HCT116 (cell line): Measurements from ENCODE around the gene CFD. TPM values are rescaled to one million over a fixed set of nuclear protein-coding genes. Genes with fewer than 3 reads are reported as not detected.

Source experiments
- ATAC-seq: fragments of 200-7000 bp; cut with Tn5 transposase; 2 replicates; pipeline ENCODE4 v1.9.1; 2020; ENCODE audit warnings: mild to moderate bottlenecking, moderate library complexity
- BruUV-seq: library from RNA; stranded (reverse); fragments of 400-500 nt; replicated peaks from 2 replicates; lab custom pipeline; 2021; lab: Mats Ljungman, UMichigan
- CTCF ChIA-PET: fragments of 300-600 bp; sonication (Branson Sonifier 250); formaldehyde crosslinking; loops from one replicate; lab custom pipeline; 2021; ENCODE audit warnings: antibody characterized with exemption; lab: Charles Lee
- POLR2A ChIA-PET: fragments of 300-600, 350-600 bp; sonication (Branson Sonifier 250); formaldehyde crosslinking; loops from one replicate; lab custom pipeline; 2021; ENCODE audit warnings: antibody characterized with exemption; lab: Charles Lee
- RAD21 ChIA-PET, 2 experiments: fragments of 300-600 bp; sonication (Branson Sonifier 250); formaldehyde crosslinking; loops; one replicate each; lab custom pipeline; 2023; ENCODE audit warnings: low total read pairs in 2 of 2; ENCODE audit not compliant: uncharacterized antibody in 2 of 2, unreplicated experiment in 2 of 2, low non-redundant PET in 1 of 2; lab: Charles Lee
- DNase-seq: peaks from one replicate; pipeline ENCODE4 v3.0.0-alpha.2; 2010; ENCODE audit warnings: low read depth, low spot score
- H2AFZ ChIP-seq: fragments of 200-600 bp; shearing (Covaris generic), sonication (generic); 2 replicates; pipeline ENCODE4 v1.6.1; 2017; ENCODE audit warnings: low read depth, mixed run types, mixed read lengths, antibody characterized with exemption, low read length; ENCODE audit not compliant: poor library complexity, severe bottlenecking
- H3K27ac ChIP-seq: 2 replicates; pipeline ENCODE4 v1.5.1; 2012; ENCODE audit warnings: low read depth, low read length
- H3K27me3 ChIP-seq: fragments of 200-600 bp; sonication (generic); 2 replicates; pipeline ENCODE4 v1.6.1; 2016; ENCODE audit warnings: mixed run types, low read length, mixed read lengths; ENCODE audit not compliant: insufficient read depth
- H3K36me3 ChIP-seq, 2 experiments: fragments of 200-500 bp in 1 of 2; fragments of 200-600 bp in 1 of 2; sonication (Bioruptor generic) in 1 of 2; sonication (generic) in 1 of 2; 2 replicates each; pipeline versions ENCODE4 v1.5.1 to v1.6.1; 2014 to 2016; ENCODE audit warnings: low read length in 2 of 2, inconsistent platforms in 1 of 2, mixed read lengths in 1 of 2, mixed run types in 1 of 2; ENCODE audit not compliant: insufficient read depth in 2 of 2, control insufficient read depth in 1 of 2
- H3K4me1 ChIP-seq, 2 experiments: fragments of 200-600 bp in 1 of 2; sonication (generic) in 1 of 2; 2 replicates each; pipeline versions ENCODE4 v1.5.1 to v1.6.1; 2012 to 2017; ENCODE audit warnings: low read length in 2 of 2, inconsistent platforms in 1 of 2, mild to moderate bottlenecking in 1 of 2, mixed read lengths in 1 of 2, mixed run types in 1 of 2, moderate library complexity in 1 of 2; ENCODE audit not compliant: insufficient read depth in 2 of 2, control insufficient read depth in 1 of 2
- H3K4me2 ChIP-seq: fragments of 200-600 bp; sonication (generic); 2 replicates; pipeline ENCODE4 v1.6.1; 2017; ENCODE audit warnings: mixed run types, low read length, mixed read lengths
- H3K4me3 ChIP-seq, 2 experiments: fragments of 200-600 bp in 1 of 2; sonication (generic) in 1 of 2; replicated peaks in 1 of 2; 2 replicates each; pipeline ENCODE4 v1.5.1; 2011 to 2016; ENCODE audit warnings: low read length in 2 of 2, control low read depth in 1 of 2, low read depth in 1 of 2, mild to moderate bottlenecking in 1 of 2, mixed read lengths in 1 of 2, mixed run types in 1 of 2
- H3K79me2 ChIP-seq: fragments of 200-600 bp; sonication (generic); 2 replicates; pipeline ENCODE4 v1.6.1; 2017; ENCODE audit warnings: mild to moderate bottlenecking, mixed run types, low read length, moderate library complexity, mixed read lengths; ENCODE audit not compliant: insufficient read depth
- H3K9ac ChIP-seq: fragments of 200-600 bp; sonication (generic); 2 replicates; pipeline ENCODE4 v1.6.1; 2016; ENCODE audit warnings: low read length, mixed read lengths
- H3K9me2 ChIP-seq: fragments of 200-600 bp; sonication (generic), shearing (Covaris generic); 2 replicates; pipeline ENCODE4 v1.6.1; 2017; ENCODE audit warnings: mixed run types, mild to moderate bottlenecking, moderate library complexity; ENCODE audit not compliant: insufficient read depth
- H3K9me3 ChIP-seq, 2 experiments: fragments of 200-500 bp in 1 of 2; fragments of 200-600 bp in 1 of 2; sonication (Bioruptor generic) in 1 of 2; sonication (generic) in 1 of 2; 2 replicates each; pipeline ENCODE4 v1.6.1; 2014 to 2017; ENCODE audit warnings: low read length in 2 of 2, mixed read lengths in 2 of 2, inconsistent platforms in 1 of 2, low read depth in 1 of 2, mild to moderate bottlenecking in 1 of 2, mixed run types in 1 of 2, moderate library complexity in 1 of 2; ENCODE audit not compliant: control insufficient read depth in 1 of 2, insufficient read depth in 1 of 2
- H4K20me1 ChIP-seq: fragments of 200-600 bp; sonication (generic), shearing (Covaris generic); 2 replicates; pipeline ENCODE4 v1.6.1; 2017; ENCODE audit warnings: mixed run types, mild to moderate bottlenecking, moderate library complexity; ENCODE audit not compliant: insufficient read depth
- EZH2 ChIP-seq: fragments of 200-600 bp; sonication (generic); IDR thresholded peaks from 2 replicates; pipeline ENCODE4 v1.6.1; 2017; ENCODE audit warnings: antibody characterized with exemption, mixed run types
- EZH2phosphoT487 ChIP-seq: fragments of 200-600 bp; IDR thresholded peaks from 2 replicates; pipeline ENCODE4 v1.6.1; 2018; ENCODE audit warnings: antibody characterized with exemption, borderline replicate concordance
- POLR2AphosphoS5 ChIP-seq: IDR thresholded peaks from 2 replicates; pipeline ENCODE4 v1.6.1; 2011; ENCODE audit warnings: mild to moderate bottlenecking, low read depth, low read length, moderate library complexity
- TCF7L2 ChIP-seq: IDR thresholded peaks from 2 replicates; pipeline ENCODE4 v1.7.0; 2011; ENCODE audit warnings: borderline replicate concordance, inconsistent platforms; ENCODE audit not compliant: insufficient read depth, insufficient read length; ENCODE audit errors: extremely low read depth
- YY1 ChIP-seq: IDR thresholded peaks from 2 replicates; pipeline ENCODE4 v1.6.1; 2011; ENCODE audit warnings: low read length, low read depth, moderate library complexity, mild to moderate bottlenecking; ENCODE audit not compliant: insufficient replicate concordance; ENCODE audit errors: extremely low read depth
- ZBTB33 ChIP-seq: IDR thresholded peaks from 2 replicates; pipeline ENCODE4 v1.6.1; 2011; ENCODE audit warnings: mild to moderate bottlenecking, low read length, moderate library complexity; ENCODE audit not compliant: insufficient replicate concordance; ENCODE audit errors: extremely low read depth
- ZNF274 ChIP-seq: fragments of 200-500 bp; sonication (Bioruptor generic); IDR thresholded peaks from 2 replicates; pipeline ENCODE4 v1.6.1; 2014; ENCODE audit warnings: mild to moderate bottlenecking, low read depth, low read length, inconsistent platforms
- intact Hi-C: fragments of 100-400 bp; cut with micrococcal nuclease; formaldehyde crosslinking; loops from 2 replicates; pipeline ENCODE4 v1.10.0; 2022
- total RNA-seq: library from RNA; stranded (reverse); gene quantifications from one replicate; pipeline ENCODE4 v1.2.1, GENCODE V29; 2021; ENCODE audit not compliant: unreplicated experiment

The CFD gene
- total RNA-seq, 1 experiment from 2014 or later = 80.2 TPM

- Histone ChIP-seq H4K20me1 (no peaks in the 10 kb centered on the region), H3K9me2 (no peaks in the 10 kb centered on the region), H3K27ac (no peak overlapping the region; the same call in 1 of the 2 replicates), H3K9me3 (no peaks in the 10 kb centered on the region), H2AFZ (no peak overlapping the region), H3K4me2 (no peak overlapping the region), H3K36me3 (peaks cover 4 to 10% of the 10 kb centered on the region in 2 experiments; a peak in 2 of 4 replicates), H3K4me3 (no peak overlapping the region)
- intact Hi-C loops = no loop called here
- DNase-seq (no peak), ATAC-seq (no peak)
- CTCF ChIA-PET = interaction anchor here (0.6 kb wide), 1 partner anchor 108 kb away, joined by 4 read pairs; no protein-coding TSS in a partner anchor
- RAD21 ChIA-PET = interaction anchor here in 1 of 2 experiments (0.6 kb wide), 1 partner anchor 18 kb away, joined by 3 read pairs; no protein-coding TSS in a partner anchor
- TF ChIP-seq POLR2AphosphoS5 = peak; percentile 36
- TF ChIP-seq TCF7L2 = no peak
- no peak for TF ChIP-seq EZH2
- no peak for TF ChIP-seq ZBTB33
- TF ChIP-seq ZNF274 = no peak
- TF ChIP-seq, all 23 proteins: peak for 1
- POLR2A ChIA-PET = no interaction called here
- no peaks in the 10 kb centered on the region for H3K79me2 ChIP-seq
- BruUV-seq = no TSS peak
- H3K27me3 ChIP-seq = no peaks in the 10 kb centered on the region
- H3K9ac ChIP-seq = no peak overlapping the region
- peaks cover 9 to 18% of the 10 kb centered on the region in 2 experiments for H3K4me1 ChIP-seq
These were observed 15.9 kb downstream of the CFD start for GRCh38 chr19:875265-875879.

DNA sequence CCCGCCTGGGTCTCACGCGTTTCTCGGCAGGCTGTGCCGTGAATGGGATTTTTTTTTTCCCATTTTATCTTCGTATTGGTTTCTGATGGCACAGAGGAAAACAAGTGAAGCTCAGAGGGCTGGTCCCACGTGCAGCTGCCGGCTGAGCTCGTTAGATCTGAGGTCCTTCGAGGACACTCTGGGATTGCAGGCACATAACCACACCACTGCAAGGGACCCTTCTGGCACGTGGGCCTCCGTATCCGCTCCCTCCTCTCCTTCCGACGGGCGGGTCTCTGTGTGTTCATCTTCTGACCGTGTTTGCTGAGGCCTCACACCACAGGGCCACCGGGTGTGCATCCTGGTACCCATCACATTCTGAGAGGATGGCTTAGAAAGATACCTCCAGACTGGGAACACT lies 16.6 kb downstream of the CFD start:
- DNase-seq = no peak
- H3K4me2 ChIP-seq = no peak overlapping the region
- H3K9ac ChIP-seq = no peak overlapping the region
- ChIA-PET POLR2A (no interaction called here), RAD21 (no interaction called here), CTCF (no interaction called here)
- H3K36me3 ChIP-seq = peaks cover 0 to 6% of the 10 kb centered on the region in 2 experiments; a peak in 1 of 4 replicates
- no peaks in the 10 kb centered on the region for H4K20me1 ChIP-seq
- no peaks in the 10 kb centered on the region for H3K27me3 ChIP-seq
- no peak overlapping the region for H3K4me3 ChIP-seq
- no peaks in the 10 kb centered on the region for H3K79me2 ChIP-seq
- no peaks in the 10 kb centered on the region for H3K9me3 ChIP-seq
- H2AFZ ChIP-seq = no peak overlapping the region
- intact Hi-C loops = no loop called here
- H3K4me1 ChIP-seq = peaks cover 9 to 18% of the 10 kb centered on the region in 2 experiments
- BruUV-seq = no TSS peak
- TF ChIP-seq EZH2 (no peak), YY1 (no peak), EZH2phosphoT487 (no peak)
- no peak for ATAC-seq
- no peaks in the 10 kb centered on the region for H3K9me2 ChIP-seq
- no peak overlapping the region for H3K27ac ChIP-seq
